Fibroblast of mammary gland (primary cell): ENCODE measurements around the gene TMEM131.

Source experiments
- DNase-seq: peaks from one replicate; pipeline ENCODE4 v3.0.0-alpha.2; 2010; ENCODE audit warnings: low read depth
- H3K4me3 ChIP-seq: 2 replicates; pipeline ENCODE4 v1.5.1; 2011; ENCODE audit warnings: low read depth, mild to moderate bottlenecking, low read length, moderate library complexity; ENCODE audit not compliant: control insufficient read depth
- TF ChIP-seq, protein P1 (sequence below): conservative IDR thresholded peaks from 2 replicates; pipeline ENCODE4 v1.5.1; 2011; ENCODE audit warnings: low read depth, low read length, inconsistent platforms; ENCODE audit not compliant: control insufficient read depth, insufficient read depth

TMEM131 gene

GRCh38 chr2:97716695-97717612 lies 278.8 kb downstream of the TMEM131 start:
- TF ChIP-seq, protein P1, sequence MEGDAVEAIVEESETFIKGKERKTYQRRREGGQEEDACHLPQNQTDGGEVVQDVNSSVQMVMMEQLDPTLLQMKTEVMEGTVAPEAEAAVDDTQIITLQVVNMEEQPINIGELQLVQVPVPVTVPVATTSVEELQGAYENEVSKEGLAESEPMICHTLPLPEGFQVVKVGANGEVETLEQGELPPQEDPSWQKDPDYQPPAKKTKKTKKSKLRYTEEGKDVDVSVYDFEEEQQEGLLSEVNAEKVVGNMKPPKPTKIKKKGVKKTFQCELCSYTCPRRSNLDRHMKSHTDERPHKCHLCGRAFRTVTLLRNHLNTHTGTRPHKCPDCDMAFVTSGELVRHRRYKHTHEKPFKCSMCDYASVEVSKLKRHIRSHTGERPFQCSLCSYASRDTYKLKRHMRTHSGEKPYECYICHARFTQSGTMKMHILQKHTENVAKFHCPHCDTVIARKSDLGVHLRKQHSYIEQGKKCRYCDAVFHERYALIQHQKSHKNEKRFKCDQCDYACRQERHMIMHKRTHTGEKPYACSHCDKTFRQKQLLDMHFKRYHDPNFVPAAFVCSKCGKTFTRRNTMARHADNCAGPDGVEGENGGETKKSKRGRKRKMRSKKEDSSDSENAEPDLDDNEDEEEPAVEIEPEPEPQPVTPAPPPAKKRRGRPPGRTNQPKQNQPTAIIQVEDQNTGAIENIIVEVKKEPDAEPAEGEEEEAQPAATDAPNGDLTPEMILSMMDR = no peak
- no peak overlapping the region for H3K4me3 ChIP-seq
- no peak for DNase-seq

DNA sequence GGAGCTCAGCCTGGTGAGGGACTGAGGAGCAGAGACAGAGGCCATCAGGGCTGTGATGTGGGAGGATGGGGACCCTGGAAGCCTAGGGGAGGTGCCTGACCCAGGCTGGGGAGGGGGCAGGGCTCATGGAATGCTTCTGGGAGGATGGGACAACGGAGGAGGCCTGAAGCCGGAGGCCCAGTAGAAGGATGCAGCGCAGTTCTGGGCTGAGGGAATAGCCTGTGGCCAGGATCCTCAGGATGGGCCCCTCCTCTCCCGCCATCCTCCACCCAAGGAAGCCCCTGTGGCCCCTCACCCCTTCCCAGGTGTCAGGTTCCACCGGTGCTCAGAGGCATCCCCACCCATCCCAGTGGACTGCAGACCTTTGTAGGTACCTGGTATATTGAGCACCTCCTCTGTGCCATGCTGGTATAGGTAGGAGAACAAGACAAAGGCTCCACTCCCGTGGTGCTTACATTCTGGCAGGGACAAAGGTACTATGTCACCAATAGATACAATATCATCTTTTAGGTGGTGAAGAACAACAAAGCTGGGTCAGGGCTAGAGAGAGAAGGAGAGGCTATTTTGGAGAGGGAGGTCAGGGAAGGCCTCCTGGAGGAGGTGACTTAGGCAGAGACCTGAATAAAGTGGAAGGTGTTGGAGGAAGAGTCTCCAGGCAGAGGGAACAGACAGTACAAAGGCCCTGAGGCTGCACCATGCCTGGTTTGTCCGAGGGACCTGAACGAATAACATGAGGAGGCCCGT lies 279.6 kb downstream of the TMEM131 start:
- no peak overlapping the region for H3K4me3 ChIP-seq
- no peak for DNase-seq
- TF ChIP-seq, protein P1 = no peak

DNA sequence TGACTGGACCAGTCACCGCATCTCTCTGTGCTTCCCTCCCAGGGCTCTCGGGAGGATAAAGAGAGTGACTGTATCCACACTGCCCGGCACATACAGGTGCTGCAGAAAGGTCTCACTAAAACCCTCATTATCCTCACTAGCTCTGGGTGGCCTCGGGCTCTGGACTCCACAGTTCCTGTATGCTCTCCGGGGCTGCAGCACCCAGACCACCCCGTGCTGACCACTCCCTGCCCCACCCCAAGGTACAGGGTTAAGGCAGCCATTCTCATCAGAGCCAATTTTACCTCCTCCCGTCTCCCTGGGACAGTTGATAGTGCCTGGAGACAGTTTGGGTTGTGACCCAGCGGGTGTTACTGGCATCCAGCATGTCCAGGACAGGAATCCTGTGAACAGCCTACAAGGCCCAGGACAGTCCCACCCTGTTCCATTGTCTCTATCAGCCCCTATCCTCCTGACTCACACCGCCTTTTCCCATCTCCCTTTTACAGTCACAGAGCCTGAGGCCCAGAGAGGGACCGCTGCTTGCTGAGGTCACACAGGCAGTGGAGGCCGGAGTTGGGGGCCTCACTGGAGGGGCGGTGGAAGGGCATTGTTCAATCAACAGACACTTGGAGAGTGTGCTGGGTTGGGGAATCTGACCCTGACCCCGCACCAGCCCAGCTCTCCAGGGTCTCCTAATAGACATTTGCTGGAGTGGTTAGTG lies 280.6 kb downstream of the TMEM131 start:
- no peak overlapping the region for H3K4me3 ChIP-seq
- no peak for DNase-seq

DNA sequence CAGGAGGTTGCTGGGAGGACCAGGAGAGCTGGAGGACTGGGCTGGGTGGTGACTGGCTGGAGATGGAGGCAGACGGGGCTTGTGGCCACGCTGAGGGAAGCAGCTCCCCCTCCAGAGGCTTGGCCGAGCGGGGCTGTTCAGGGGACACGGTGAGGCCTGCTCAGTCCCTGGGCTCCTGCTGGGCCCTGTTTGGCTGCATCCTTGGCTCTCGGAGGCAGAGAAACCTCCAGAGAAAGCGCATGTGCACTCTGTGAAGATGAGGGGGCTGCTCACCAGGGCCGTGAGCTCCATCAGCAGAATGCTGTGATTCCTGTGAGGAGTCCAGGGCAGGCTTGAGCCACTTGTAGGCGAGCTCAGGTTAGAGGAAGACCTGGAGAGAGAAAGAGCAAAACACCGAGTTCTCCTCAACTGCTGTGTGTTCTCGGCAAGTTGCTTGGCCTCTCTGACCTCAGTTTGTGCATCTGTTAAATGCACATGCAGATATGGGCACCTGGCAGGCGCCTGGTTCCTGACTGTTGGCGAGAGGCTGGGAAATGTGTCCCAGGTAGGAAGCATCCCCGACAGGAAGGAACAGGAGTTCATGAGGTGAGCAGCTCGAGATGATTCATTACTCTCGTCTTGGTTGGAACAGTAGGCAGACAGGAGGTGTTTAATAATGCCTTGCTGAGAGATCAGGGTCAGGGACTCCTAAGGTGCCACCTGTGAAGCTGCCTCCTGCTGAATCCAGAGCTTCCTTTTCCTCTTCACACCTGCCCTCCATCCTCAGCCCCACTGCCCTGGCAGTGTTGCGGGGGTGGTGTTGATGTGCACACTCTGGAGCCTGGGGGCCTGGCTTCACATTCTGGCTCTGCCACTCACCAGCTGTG lies 281.4 kb downstream of the TMEM131 start:
- DNase-seq = no peak
- TF ChIP-seq, protein P1 = no peak

More for the DNA sequence above, 280.6 kb downstream of the TMEM131 start:
- TF ChIP-seq, protein P1 = no peak

GRCh38 chr2:97713296-97714083 lies 282.3 kb downstream of the TMEM131 start, which contains the start of gene ZAP70:
Gene ZAP70, plus strand, starts transcription at chr2:97713576. Its CDS starts 10,461 bp downstream, at chr2:97724037.
- H3K4me3 ChIP-seq = no peak within 1 kb of the TSS
- no peak for DNase-seq
- TF ChIP-seq, protein P1 = no peak

More for the DNA sequence above, 281.4 kb downstream of the TMEM131 start:
- H3K4me3 ChIP-seq = no peak overlapping the region
